Effector CD4-positive, alpha-beta T cell (primary cell): ENCODE data around the gene TFE3.

Experiments
- DNase-seq: peaks from one replicate; pipeline ENCODE4 v3.0.0-alpha.2; 2020
- total RNA-seq: gene quantifications from one replicate; lab custom pipeline; 2026; lab: John Stamatoyannopoulos, UW

The TFE3 gene, protein sequence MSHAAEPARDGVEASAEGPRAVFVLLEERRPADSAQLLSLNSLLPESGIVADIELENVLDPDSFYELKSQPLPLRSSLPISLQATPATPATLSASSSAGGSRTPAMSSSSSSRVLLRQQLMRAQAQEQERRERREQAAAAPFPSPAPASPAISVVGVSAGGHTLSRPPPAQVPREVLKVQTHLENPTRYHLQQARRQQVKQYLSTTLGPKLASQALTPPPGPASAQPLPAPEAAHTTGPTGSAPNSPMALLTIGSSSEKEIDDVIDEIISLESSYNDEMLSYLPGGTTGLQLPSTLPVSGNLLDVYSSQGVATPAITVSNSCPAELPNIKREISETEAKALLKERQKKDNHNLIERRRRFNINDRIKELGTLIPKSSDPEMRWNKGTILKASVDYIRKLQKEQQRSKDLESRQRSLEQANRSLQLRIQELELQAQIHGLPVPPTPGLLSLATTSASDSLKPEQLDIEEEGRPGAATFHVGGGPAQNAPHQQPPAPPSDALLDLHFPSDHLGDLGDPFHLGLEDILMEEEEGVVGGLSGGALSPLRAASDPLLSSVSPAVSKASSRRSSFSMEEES
- total RNA-seq = 65.3 reads per million, percentile 74 among the genes with 10 or more reads in this experiment

DNA sequence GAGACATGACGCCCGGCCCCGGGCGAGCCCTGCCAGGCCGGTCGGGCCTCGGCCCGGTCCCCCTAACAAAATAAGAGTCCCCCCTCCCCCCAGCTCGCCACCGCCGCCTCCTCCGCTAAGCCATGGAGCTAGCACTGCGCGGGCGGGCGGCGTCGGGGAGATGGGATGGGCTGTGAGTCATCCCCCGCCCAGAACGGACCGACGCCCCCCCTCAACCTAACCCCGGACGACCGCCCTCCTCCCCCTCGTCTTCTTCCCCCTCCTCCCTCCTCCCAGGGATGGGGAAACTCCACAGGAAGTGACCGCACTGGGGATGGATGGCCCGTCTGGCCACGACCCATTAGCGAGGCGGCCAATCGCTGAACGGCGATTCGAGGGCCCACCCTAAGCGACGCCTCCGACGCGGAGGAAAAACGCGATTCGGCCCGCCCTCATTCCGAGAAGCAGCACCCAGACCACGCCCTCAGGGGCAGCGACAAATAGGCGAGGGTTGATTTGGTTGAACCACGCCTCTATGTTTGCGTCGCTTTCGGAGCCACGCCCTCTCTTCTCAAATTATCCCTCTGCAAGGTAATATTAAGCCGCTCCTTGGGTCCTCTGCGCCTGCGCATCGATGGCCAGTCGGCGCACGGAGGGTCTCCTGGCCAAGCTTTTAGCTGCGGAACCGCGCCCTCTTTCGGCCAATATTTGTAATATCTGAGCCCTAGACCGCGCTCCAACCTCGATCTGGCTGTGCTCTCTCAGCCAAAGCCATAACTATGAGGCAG lies at the start of gene TFE3:
Gene TFE3 (minus strand): TSS at position 138 of the 767 bp plus-strand sequence. CDS start 131 bp downstream, at position 7.
- peak; percentile 92 for DNase-seq

DNA sequence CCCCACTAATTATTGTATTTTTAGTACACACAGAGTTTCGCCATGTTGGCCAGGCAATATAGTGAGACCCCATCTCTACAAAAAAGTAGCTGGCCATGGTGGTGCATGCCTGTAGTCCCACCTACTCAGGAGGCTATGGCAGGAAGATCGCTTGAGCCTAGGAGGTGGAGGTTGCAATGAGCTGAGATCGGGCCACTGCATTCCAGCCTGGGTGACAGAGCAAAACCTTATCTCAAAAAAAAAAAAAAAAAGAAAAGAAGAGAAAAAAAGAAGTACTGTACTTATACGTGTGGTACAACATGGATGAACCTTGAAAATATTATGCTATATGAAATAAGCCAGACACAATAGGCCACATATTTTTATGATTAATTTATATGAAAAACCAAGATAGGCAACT lies 46.4 kb upstream of the TFE3 start:
- DNase-seq = no peak

DNA sequence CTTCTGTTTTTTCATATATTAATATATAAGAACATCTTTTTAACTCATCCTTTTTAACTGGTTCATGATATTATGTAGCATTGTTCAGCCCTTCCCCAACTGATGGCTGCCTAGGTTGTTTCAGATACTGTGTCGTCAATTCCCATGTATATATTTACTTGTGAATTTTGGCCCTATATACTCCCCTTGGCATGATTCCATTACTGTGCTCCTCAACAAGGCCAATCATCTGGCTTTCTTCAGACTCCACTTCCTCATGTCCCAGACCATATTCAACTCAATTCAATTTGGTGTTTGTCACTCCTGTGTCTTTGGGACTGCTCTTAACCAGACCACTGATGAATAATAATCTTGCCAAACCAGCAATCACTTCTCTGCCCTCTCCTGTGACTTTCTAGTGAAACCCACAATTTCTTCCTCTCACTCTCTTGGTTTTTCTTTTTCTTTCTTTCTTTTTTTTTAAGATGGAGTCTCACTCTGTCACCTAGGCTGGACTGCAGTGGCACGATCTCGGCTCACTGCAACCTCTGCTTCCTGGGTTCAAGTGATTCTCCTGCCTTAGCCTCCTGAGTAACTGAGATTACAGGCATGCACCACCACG lies 39.2 kb upstream of the TFE3 start:
- no peak for DNase-seq

GRCh38 chrX:49079489-49080428 lies 36.6 kb upstream of the TFE3 start, which contains the start of gene WDR45:
WDR45 (minus strand) TSS chrX:49079887; CDS start chrX:49078095, 1,792 bp downstream.
- DNase-seq = peak; percentile 59

GRCh38 chrX:49077941-49078340 lies 34.8 kb upstream of the TFE3 start:
- no peak for DNase-seq

DNA sequence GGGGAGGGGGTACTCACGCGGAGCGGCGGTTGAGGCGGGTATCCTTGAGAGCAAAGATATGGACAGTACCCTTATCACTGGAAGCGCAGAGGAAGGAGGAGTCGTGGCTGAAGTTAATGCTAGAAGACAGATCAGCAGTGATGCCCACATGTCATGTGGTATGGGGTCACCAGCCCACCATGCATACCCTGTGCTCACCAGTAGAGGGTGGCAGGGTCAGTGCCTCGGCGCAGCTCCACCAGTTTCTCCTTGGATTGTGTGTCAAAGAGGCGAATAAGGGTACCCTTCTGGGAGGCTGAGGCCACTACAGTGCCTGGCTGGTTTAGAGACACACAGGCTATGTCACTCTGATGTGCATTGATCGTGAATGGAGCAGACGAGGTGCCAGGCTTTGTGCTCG lies 32.2 kb upstream of the TFE3 start:
- no peak for DNase-seq

DNA sequence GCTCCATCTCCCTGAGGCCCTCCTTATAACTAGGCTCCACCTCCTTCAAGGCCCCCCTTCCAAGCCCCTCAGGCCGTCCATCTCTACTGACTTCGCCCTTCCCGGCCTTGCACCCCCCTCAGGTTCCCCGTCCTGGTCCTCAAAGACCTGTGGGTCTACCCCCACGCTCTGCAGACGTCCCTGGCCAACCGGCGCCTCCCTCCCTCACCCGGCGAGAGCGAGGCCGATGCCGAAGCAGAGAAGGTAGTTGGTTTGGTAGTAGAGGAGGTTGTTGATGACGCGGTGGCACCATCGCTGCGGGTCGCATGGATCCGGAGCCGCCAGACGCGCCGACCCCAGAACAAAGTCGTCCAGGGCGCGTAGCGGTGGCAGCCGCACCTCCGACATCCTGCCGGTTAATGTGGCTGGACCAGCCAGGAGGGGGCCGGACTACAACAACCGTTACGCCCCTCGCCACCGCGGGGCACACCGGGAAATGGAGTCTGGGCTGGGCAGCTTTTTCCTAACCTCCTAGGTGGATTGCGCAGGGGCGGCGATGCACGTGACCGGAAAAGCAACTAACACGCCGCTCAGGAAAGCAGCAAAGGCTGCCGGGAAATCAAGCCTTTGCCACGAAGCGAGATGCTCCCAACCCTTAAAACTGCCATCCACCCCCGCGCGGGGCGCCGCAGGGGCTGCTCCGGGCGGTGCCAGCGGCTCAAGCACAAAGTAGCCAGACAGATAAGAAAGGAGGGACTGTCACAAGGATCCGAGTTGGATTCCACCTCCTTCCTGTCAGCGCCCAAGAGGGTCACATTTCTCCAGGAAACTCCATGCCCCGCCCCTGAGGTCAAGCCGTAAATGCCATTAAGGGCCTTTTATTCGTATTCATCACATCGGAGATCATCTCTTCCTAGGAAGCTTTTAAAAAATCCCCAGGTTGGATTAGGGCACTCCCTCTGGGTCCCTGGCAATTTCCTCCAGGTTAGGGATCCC lies 30.7 kb upstream of the TFE3 start, which contains the start of gene PRAF2:
Gene PRAF2 (minus strand): TSS at position 402 of the 975 bp plus-strand sequence. CDS start 15 bp downstream, at position 387.
- peak; percentile 84 for DNase-seq

- DNase-seq = no peak
These were observed 29.5 kb upstream of the TFE3 start for GRCh38 chrX:49072712-49073095.

DNA sequence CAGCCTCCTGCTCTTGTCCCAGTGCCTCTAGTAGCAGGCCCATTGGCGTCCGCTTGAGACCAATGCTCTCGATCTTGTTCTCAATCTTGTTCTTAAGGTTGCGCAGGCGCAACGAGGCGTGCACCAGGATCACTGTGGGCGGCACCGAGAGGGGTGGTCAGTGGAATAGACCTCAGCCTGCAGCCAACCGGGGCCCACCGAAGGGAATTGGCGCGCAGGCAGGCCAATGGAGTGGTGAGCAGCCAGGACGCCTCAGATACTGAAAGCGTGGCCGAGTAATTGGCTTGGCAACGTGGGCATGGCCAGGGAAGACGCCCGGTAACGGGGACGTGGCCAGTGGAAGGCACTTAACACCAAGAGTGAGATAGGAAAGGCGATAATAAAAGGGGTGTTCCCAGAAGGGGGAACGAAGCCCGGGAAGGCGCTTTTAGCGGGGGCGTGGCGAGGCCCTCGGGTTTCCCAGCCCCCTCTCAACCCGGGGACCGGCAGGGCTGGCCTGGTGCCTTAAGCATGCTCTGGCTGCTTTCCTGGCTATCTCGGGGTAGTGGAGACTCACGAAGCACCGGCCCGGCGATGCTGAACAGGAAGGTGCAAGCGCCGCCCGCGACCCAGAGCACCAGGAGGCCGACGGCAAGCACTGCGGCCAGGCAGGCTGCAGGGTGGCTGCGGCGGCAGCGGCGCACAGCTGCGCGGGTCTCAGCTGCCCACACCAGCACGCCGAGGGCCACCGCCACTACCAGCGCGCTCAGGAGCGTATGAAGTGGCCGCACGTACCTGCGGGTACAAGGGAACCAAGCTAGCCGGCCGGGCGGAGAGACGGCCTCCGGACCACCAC lies 28.9 kb upstream of the TFE3 start:
- no peak for DNase-seq

- no peak for DNase-seq
These were observed 27.8 kb upstream of the TFE3 start for GRCh38 chrX:49070988-49071387.

- no peak for DNase-seq
These were observed 25.9 kb upstream of the TFE3 start for GRCh38 chrX:49069038-49069437.

DNA sequence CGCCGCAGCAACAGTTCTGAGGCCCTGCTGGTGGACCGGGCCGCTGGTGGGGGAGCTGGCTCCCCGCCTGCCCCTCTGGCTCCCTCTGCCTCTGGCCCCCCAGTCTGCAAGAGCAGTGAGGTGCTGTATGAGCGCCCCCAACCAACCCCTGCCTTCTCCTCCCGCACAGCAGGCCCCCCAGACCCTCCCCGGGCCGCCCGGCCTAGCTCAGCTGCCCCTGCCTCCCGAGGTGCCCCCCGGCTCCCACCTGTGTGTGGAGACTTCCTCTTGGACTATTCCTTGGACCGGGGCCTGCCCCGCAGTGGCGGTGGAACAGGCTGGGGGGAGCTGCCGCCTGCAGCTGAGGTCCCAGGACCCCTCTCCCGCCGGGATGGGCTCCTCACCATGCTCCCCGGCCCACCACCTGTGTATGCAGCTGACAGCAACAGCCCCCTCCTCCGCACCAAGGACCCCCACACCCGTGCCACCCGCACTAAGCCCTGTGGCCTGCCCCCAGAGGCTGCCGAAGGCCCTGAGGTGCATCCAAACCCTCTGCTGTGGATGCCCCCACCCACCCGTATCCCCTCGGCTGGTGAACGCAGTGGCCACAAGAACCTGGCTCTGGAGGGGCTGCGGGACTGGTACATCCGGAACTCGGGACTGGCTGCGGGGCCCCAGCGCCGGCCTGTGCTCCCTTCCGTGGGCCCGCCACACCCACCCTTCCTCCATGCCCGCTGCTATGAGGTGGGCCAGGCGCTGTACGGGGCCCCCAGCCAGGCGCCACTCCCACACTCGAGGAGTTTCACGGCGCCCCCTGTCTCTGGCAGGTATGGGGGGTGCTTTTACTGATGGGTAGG lies 24.3 kb upstream of the TFE3 start:
- no peak for DNase-seq

GRCh38 chrX:49066690-49067089 lies 23.5 kb upstream of the TFE3 start:
- DNase-seq = no peak

DNA sequence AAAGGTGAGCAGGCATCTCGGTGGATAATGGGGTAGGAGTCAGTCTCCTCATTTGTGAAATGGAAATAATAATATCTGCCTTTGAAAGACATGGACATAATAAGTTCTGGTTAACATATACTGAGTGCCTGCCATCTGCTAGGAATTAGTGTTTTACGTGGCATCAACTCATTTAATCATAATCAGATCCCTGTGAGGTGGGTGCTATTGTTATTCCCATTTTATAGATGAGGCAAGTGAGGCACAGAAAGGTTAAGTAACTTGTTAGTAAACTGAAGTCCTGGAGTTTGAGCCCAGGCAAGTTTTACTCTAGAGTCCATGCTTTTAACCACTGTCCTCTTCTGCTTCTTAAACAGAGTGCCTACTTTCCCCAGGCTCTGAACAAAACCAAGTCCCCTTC lies 23.1 kb upstream of the TFE3 start:
- no peak for DNase-seq

GRCh38 chrX:49064735-49065134 lies 21.6 kb upstream of the TFE3 start:
- no peak for DNase-seq

- DNase-seq = no peak
These were observed 21.1 kb upstream of the TFE3 start for GRCh38 chrX:49064303-49064702.

GRCh38 chrX:49063715-49064114 lies 20.6 kb upstream of the TFE3 start:
- no peak for DNase-seq

DNA sequence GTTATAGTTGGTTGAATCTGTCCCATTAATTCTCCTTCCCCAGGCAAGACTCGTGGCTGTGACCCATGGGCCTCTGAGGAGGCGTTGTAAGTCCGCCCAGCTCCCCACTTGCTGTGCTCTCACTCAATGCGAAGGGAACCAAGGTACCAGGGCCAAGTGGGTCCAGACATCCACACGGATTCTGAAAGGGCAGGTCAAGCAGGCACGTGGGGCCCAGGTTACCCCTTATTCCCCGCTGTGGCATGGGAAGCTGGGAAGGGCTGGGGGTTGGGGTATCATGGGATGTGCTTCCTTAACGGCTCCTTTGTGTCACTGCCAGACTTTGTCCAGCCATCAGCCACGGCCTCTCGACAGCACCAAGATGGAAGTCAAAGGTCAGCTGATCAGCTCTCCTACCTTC lies 18.8 kb upstream of the TFE3 start:
- DNase-seq = no peak

- no peak for DNase-seq
These were observed 18.3 kb upstream of the TFE3 start for GRCh38 chrX:49061490-49061889.
